Fibroblast of the aortic adventitia (primary cell): ENCODE measurements around the gene ZNF160. TPM values are rescaled to one million over a fixed set of nuclear protein-coding genes. Genes with fewer than 3 reads are reported as not detected.
"Not testable (repeated sequence)": the region's sequence is repeated elsewhere in the genome, so short reads cannot be mapped to it uniquely, and the experiment has no call there.

Experiments
- DNase-seq: peaks from one replicate; pipeline ENCODE4 v3.0.0-alpha.2; 2010; ENCODE audit warnings: low read depth
- H3K4me3 ChIP-seq: 2 replicates; pipeline ENCODE4 v1.5.1; 2011; ENCODE audit warnings: low read depth, mild to moderate bottlenecking, control low read depth, low read length, moderate library complexity
- total RNA-seq: library from RNA; depleted of rRNA; stranded (reverse); fragments of >200 nt; gene quantifications from 2 replicates; pipeline ENCODE4 v1.2.3, GENCODE V29; 2012; ENCODE audit warnings: low replicate concordance
- TF ChIP-seq, protein P1 (sequence below): IDR thresholded peaks from 2 replicates; pipeline ENCODE4 v1.5.1; 2011; ENCODE audit warnings: mild to moderate bottlenecking, low read length, control low read depth, inconsistent platforms; ENCODE audit not compliant: insufficient read depth

Gene ZNF160
- total RNA-seq, 1 donor, result 32.4 TPM

DNA sequence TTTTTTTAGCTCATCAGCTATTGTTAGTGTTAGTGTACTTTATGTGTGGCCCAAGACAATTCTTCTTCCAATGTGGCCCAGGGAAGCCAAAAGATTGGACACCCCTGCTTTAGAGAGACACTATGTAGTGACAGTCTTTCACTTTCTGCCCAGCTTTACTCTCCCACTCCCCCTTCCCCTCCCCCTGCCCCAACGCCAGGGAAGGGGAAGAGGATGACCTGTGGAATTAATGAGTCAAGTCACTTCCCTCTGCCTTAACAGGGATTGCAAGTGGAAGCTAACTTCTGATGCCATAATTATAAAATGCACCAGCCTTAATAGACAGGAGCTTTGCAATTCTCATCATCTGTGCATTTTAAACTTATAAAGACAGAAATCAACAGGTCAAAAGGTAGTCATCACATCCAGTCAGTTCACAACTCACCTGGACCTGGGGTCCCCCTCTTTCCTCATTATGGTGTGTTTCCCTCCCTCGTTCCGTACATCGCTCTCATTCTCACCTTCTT is 27.9 kb upstream of the ZNF160 start:
- TF ChIP-seq, protein P1, sequence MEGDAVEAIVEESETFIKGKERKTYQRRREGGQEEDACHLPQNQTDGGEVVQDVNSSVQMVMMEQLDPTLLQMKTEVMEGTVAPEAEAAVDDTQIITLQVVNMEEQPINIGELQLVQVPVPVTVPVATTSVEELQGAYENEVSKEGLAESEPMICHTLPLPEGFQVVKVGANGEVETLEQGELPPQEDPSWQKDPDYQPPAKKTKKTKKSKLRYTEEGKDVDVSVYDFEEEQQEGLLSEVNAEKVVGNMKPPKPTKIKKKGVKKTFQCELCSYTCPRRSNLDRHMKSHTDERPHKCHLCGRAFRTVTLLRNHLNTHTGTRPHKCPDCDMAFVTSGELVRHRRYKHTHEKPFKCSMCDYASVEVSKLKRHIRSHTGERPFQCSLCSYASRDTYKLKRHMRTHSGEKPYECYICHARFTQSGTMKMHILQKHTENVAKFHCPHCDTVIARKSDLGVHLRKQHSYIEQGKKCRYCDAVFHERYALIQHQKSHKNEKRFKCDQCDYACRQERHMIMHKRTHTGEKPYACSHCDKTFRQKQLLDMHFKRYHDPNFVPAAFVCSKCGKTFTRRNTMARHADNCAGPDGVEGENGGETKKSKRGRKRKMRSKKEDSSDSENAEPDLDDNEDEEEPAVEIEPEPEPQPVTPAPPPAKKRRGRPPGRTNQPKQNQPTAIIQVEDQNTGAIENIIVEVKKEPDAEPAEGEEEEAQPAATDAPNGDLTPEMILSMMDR, result no peak
- no peak overlapping the region for H3K4me3 ChIP-seq
- no peak for DNase-seq

DNA sequence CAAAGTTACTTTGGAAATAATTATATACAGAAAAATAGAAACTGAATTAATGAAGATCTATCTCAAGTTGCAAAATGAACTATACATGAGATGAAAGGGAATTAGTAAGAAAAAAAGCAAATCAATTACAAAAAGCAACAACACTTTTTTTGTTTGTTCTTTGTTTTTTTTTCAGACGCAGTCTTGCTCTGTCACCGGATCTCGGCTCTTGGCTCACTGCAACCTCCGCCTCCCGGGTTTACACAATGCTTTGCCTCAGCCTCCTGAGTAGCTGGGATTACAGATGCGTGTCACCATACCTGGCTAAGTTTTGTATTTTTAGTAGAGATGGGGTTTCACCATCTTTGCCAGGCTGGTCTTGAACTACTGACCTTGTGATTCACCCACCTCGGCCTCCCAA is 27.3 kb upstream of the ZNF160 start:
- DNase-seq, result no peak
- H3K4me3 ChIP-seq, result no peak overlapping the region
- TF ChIP-seq, protein P1, result no peak

DNA sequence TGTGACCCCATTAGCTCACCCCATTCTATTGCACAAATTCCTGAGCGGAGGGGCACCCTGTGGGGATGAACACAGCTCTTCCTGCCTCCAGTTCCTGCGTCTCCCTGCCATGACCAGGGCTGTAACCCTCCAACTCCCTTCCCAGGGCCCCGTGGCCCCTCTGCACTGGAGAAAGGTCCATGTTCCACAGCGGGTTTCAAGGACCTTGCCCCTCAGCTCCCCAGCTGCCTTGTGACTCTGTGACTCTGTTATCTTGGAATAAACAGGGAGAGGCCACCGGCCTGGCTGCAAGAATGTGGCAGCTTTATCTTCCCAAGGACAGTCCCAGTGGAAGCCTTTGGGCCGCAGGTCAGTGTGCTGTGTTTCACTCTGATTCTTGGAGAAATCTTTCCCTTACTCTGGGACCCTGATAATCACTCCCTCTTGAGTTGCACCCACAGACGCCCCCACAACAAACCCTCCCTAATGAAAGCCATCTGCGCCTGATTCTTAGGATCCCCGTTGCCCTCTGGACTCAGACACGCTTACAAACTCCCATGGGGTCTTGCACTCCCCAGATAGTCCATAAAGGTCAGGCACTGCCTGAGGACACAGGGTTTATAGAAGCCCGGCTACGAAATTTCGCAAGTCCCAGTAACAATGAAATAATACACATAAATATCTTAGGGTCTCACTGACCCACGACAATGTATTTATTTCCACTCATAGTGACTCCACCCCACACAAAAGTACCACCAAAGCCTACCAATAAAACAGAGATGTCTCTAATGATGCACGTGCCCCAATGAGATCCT is 23.7 kb upstream of the ZNF160 start:
- H3K4me3 ChIP-seq, DNase-seq: not testable (repeated sequence)

DNA sequence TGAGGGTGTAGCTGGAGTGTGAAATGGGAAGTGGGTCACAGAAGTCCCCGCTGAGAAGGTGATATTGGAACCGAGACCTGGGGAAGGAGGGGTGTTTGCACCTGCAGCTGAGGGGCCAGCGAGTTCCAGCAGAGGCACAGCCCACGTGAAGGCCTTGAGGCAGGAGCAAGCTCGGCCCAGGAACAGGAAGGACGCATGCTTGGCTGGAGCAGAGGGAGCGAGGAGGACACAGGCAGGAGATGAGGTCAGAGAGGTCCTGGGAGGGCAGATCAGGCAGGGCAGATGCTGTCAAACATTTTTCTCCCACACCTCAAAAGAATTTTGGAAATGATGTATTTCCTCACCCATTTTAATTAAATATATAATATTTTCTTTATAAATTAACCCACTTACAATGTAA is 20.2 kb upstream of the ZNF160 start:
- TF ChIP-seq, protein P1, result no peak
- no peak for DNase-seq
- H3K4me3 ChIP-seq, result no peak overlapping the region

DNA sequence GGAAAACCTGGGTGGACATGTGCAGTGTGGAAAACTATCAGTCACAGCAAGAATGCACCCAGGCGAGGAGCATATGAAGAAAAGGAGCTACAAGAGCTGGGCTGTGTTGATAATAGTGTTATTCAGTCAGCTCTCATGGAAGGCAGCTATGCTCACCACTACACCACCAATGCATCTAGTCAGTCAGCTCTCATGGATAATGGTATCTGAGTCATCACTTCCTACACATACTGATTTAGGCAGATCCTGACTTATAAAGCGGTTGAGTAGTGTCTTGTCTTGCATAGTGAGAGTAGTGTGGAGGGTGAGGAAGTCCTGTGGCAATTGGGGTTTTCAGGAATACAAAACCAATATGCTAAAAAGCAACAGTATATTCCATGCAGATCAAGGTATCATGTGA is 9.1 kb upstream of the ZNF160 start:
- TF ChIP-seq, protein P1, result no peak
- no peak for DNase-seq
- no peak overlapping the region for H3K4me3 ChIP-seq

DNA sequence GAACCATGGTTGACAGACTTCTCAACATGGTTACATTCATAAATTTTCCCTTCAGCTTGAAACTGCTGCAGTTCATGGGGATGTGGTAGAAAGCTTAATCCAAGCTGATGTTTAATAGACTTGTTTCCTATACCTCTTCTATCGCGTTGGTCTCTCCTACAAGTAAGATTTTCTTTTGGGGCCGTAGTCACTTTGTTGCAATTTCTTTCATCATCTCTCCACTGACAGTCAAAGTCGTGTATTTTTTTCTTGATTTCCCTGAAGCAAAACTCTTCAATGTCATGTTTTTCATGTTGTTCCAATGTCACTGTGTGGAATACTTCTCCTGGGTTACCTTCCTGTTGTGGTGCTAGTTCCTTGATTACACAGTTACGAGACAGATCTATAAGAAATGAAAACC is 6.3 kb upstream of the ZNF160 start:
- TF ChIP-seq, protein P1, result no peak
- no peak for DNase-seq
- H3K4me3 ChIP-seq, result no peak overlapping the region

DNA sequence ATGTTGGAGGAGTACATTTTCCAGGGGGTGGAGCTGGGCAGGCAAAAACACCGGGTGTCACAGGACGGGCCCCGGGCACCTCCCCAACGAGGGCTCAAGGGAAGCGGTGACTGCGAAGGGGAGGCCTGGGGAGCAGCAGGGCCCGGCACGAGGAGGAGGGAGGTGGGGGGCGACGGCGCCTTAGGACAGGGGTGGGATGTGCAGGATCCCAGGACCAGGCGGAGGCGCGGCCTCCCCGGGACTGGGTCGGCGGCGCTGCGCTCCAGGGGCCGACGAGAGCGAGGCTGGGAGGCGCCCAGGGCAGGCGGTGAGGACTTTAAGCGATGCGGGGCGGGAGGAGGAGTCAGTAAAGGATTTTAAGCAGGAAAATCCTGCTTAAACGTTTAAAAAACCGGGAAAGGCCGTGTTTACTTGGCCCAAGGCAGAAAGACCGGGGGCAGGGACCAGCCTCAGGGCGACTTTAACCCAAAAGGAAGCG is 427 bp downstream of the ZNF160 start:
- peak; percentile 27 for DNase-seq
- TF ChIP-seq, protein P1, result no peak

More for the DNA sequence above, 427 bp downstream of the ZNF160 start:
- peak overlapping the region; percentile 95 for H3K4me3 ChIP-seq
